ENCODE measurements around the gene ZNF260. TPM values are rescaled to one million over a fixed set of nuclear protein-coding genes. Genes with fewer than 3 reads are reported as not detected.
"Not testable (repeated sequence)": the region's sequence is repeated elsewhere in the genome, so short reads cannot be mapped to it uniquely, and the experiment has no call there.

ZNF260 gene
- total and polyA plus RNA-seq, 2 of the 4 experiments (the other 2 are of a cell fraction) = 4.0 to 11.3 TPM

GRCh38 chr19:36492689-36493453 is 35.2 kb downstream of the ZNF260 start:
- CTCF ChIA-PET = interaction anchor here (0.6 to 1.1 kb wide), 2 partner anchors 254 to 300 kb away, joined by 3 to 4 read pairs; no protein-coding TSS in a partner anchor
- ATAC-seq (ENCODE audit: low read depth); H3K4me3 ChIP-seq (ENCODE audit: insufficient read depth, low read depth, low read length); H4K20me1 ChIP-seq (ENCODE audit: insufficient read depth, low read length); H3K18ac ChIP-seq (ENCODE audit: low read depth, low read length); POLR2A ChIA-PET (ENCODE audit: unreplicated experiment); H2BK120ac ChIP-seq (ENCODE audit: low read depth, low read length); H3K4me2 ChIP-seq (ENCODE audit: low read depth, low read length); H4K91ac ChIP-seq (ENCODE audit: insufficient read depth, low read depth, low read length); H3K9me1 ChIP-seq (ENCODE audit: insufficient read depth, low read length); H4K5ac ChIP-seq (ENCODE audit: low read depth, low read length); H3K56ac ChIP-seq (ENCODE audit: extremely low read depth, insufficient read depth, low read length); dilution Hi-C loops (cut with HindIII; ENCODE audit: low sequenced_read_pairs, unreplicated experiment); H2BK20ac ChIP-seq (ENCODE audit: low read depth, low read length); H3K79me1 ChIP-seq (ENCODE audit: low read depth in 1 of 2, low read length in 2 of 2); H3K14ac ChIP-seq (replicated peaks; ENCODE audit: low read depth, low read length); H3K9ac ChIP-seq (ENCODE audit: low read depth, low read length); H2BK15ac ChIP-seq (ENCODE audit: low read depth, low read length); H3K23ac ChIP-seq (ENCODE audit: low read depth, low read length); BruUV-seq (replicated peaks); H2AK9ac ChIP-seq (replicated peaks; ENCODE audit: low read depth, low read length, poor library complexity); H4K8ac ChIP-seq (ENCODE audit: low read depth in 2 of 2, low read length in 2 of 2); H3K27me3 ChIP-seq (ENCODE audit: control insufficient read depth, insufficient read depth, low read length); H3K36me3 ChIP-seq (ENCODE audit: control insufficient read depth, insufficient read depth, low read length); H3K4ac ChIP-seq (ENCODE audit: low read depth, low read length); H3K27ac ChIP-seq (ENCODE audit: insufficient read depth, low read length); H3K4me1 ChIP-seq (ENCODE audit: control insufficient read depth, insufficient read depth, low read length); H2AK5ac ChIP-seq (ENCODE audit: low read depth, low read length); H2BK5ac ChIP-seq (ENCODE audit: low read depth, low read length, poor library complexity, severe bottlenecking): not testable (repeated sequence)
- WGBS, 2 experiments (ENCODE audit: extremely low coverage in 2 of 2, insufficient read length in 1 of 2) = 100% methylated on average over 3 of the region's 18 CpGs; no CpG with 5 or more reads in 1 of the 2 experiments
- TF ChIP-seq RAD21 (IDR thresholded peaks at IDR 0.05; ENCODE audit: low read length) (peak; percentile 67), SMC3 (IDR thresholded peaks at IDR 0.05; ENCODE audit: low read depth, low read length) (peak; percentile 67)
- TF ChIP-seq, protein P1, sequence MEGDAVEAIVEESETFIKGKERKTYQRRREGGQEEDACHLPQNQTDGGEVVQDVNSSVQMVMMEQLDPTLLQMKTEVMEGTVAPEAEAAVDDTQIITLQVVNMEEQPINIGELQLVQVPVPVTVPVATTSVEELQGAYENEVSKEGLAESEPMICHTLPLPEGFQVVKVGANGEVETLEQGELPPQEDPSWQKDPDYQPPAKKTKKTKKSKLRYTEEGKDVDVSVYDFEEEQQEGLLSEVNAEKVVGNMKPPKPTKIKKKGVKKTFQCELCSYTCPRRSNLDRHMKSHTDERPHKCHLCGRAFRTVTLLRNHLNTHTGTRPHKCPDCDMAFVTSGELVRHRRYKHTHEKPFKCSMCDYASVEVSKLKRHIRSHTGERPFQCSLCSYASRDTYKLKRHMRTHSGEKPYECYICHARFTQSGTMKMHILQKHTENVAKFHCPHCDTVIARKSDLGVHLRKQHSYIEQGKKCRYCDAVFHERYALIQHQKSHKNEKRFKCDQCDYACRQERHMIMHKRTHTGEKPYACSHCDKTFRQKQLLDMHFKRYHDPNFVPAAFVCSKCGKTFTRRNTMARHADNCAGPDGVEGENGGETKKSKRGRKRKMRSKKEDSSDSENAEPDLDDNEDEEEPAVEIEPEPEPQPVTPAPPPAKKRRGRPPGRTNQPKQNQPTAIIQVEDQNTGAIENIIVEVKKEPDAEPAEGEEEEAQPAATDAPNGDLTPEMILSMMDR (conservative IDR thresholded peaks at IDR 0.05; ENCODE audit: low read depth, low read length) = peak; percentile 60
- Histone ChIP-seq H2AFZ (replicated peaks; ENCODE audit: low read length, poor library complexity) (peak overlapping the region; percentile 51), H3K9me3 (ENCODE audit: control insufficient read depth, insufficient read depth, low read length) (peaks cover 12% of the 10 kb centered on the region)
- DNase-seq = peak; percentile 54
- in situ Hi-C loops (cut with MboI; ENCODE audit: low sequenced_read_pairs) = loop anchor here (25.0 kb wide), 1 partner anchor 306 kb away; no protein-coding TSS in a partner anchor
- intact Hi-C loops (cut with micrococcal nuclease) = loop anchor here (1.0 kb wide), 1 partner anchor 303 kb away; no protein-coding TSS in a partner anchor

- intact Hi-C loops (cut with micrococcal nuclease) = not testable (repeated sequence)
These were observed 37.2 kb downstream of the ZNF260 start for GRCh38 chr19:36490846-36491245.

More at GRCh38 chr19:36490846-36491245, 37.2 kb downstream of the ZNF260 start:
- H3K9ac ChIP-seq (ENCODE audit: low read depth, low read length); BruUV-seq (replicated peaks); H3K4me1 ChIP-seq (ENCODE audit: control insufficient read depth, insufficient read depth, low read length); H4K5ac ChIP-seq (ENCODE audit: low read depth, low read length); H3K14ac ChIP-seq (replicated peaks; ENCODE audit: low read depth, low read length); ATAC-seq (ENCODE audit: low read depth); H3K27ac ChIP-seq (ENCODE audit: insufficient read depth, low read length); H3K4ac ChIP-seq (ENCODE audit: low read depth, low read length); H3K56ac ChIP-seq (ENCODE audit: extremely low read depth, insufficient read depth, low read length); H3K4me2 ChIP-seq (ENCODE audit: low read depth, low read length); POLR2A ChIA-PET (ENCODE audit: unreplicated experiment); H2AFZ ChIP-seq (replicated peaks; ENCODE audit: low read length, poor library complexity); H4K20me1 ChIP-seq (ENCODE audit: insufficient read depth, low read length); H3K18ac ChIP-seq (ENCODE audit: low read depth, low read length); H2AK5ac ChIP-seq (ENCODE audit: low read depth, low read length); H3K9me3 ChIP-seq (ENCODE audit: control insufficient read depth, insufficient read depth, low read length); CTCF ChIA-PET; dilution Hi-C loops (cut with HindIII; ENCODE audit: low sequenced_read_pairs, unreplicated experiment); DNase-seq; H2BK15ac ChIP-seq (ENCODE audit: low read depth, low read length); H3K23ac ChIP-seq (ENCODE audit: low read depth, low read length); H2BK120ac ChIP-seq (ENCODE audit: low read depth, low read length); H2BK20ac ChIP-seq (ENCODE audit: low read depth, low read length); H4K91ac ChIP-seq (ENCODE audit: insufficient read depth, low read depth, low read length); H3K27me3 ChIP-seq (ENCODE audit: control insufficient read depth, insufficient read depth, low read length); H3K36me3 ChIP-seq (ENCODE audit: control insufficient read depth, insufficient read depth, low read length); H3K9me1 ChIP-seq (ENCODE audit: insufficient read depth, low read length); H2BK5ac ChIP-seq (ENCODE audit: low read depth, low read length, poor library complexity, severe bottlenecking); H3K79me1 ChIP-seq (ENCODE audit: low read depth in 1 of 2, low read length in 2 of 2); H2AK9ac ChIP-seq (replicated peaks; ENCODE audit: low read depth, low read length, poor library complexity); H4K8ac ChIP-seq (ENCODE audit: low read depth in 2 of 2, low read length in 2 of 2); H3K4me3 ChIP-seq (ENCODE audit: insufficient read depth, low read depth, low read length): not testable (repeated sequence)
- WGBS, 2 experiments (ENCODE audit: extremely low coverage in 2 of 2, insufficient read length in 1 of 2) = no CpG with 5 or more reads among the region's 29 CpGs
- in situ Hi-C loops (cut with MboI; ENCODE audit: low sequenced_read_pairs) = loop anchor here (25.0 kb wide), 1 partner anchor 304 kb away; no protein-coding TSS in a partner anchor
